Liver (tissue), 9 donors: ENCODE measurements around the gene GRK7. TPM values are rescaled to one million over a fixed set of nuclear protein-coding genes. Genes with fewer than 3 reads are reported as not detected.

Experiments used
- DNase-seq: peaks from one replicate; pipeline ENCODE4 v3.0.0-alpha.2; 2017; ENCODE audit warnings: low spot score
- H3K27ac ChIP-seq, 2 donors: one replicate each; pipeline ENCODE4 v1.7.0; 2013; ENCODE audit warnings: inconsistent platforms in 2 of 2, low read length in 2 of 2, control low read depth in 1 of 2, low read depth in 1 of 2, mild to moderate bottlenecking in 1 of 2
- H3K27me3 ChIP-seq, 4 donors: one replicate each; pipeline versions ENCODE4 v1.6.1 to v1.7.0; 2013; ENCODE audit warnings: low read length in 3 of 4, inconsistent platforms in 1 of 4, mild to moderate bottlenecking in 1 of 4, moderate library complexity in 1 of 4; ENCODE audit not compliant: control insufficient read depth in 4 of 4, insufficient read depth in 4 of 4
- H3K36me3 ChIP-seq, 4 donors: one replicate each; pipeline versions ENCODE4 v1.6.1 to v1.7.0; 2013; ENCODE audit warnings: low read length in 3 of 4, mild to moderate bottlenecking in 3 of 4, low read depth in 1 of 4, moderate library complexity in 1 of 4; ENCODE audit not compliant: control insufficient read depth in 4 of 4, insufficient read depth in 3 of 4
- H3K4me1 ChIP-seq, 4 donors: one replicate each; pipeline versions ENCODE4 v1.6.1 to v1.7.0; 2013; ENCODE audit warnings: low read length in 3 of 4, mild to moderate bottlenecking in 3 of 4, moderate library complexity in 1 of 4; ENCODE audit not compliant: control insufficient read depth in 4 of 4, insufficient read depth in 4 of 4
- H3K4me3 ChIP-seq, 3 donors: one replicate each; pipeline versions ENCODE4 v1.6.1 to v1.7.0; 2013; ENCODE audit warnings: low read length in 3 of 3, control low read depth in 1 of 3, low read depth in 1 of 3, mild to moderate bottlenecking in 1 of 3
- H3K9ac ChIP-seq, 2 donors: one replicate each; pipeline ENCODE4 v1.7.0; 2013; ENCODE audit warnings: low read length in 2 of 2, mild to moderate bottlenecking in 2 of 2, moderate library complexity in 2 of 2, control low read depth in 1 of 2, low read depth in 1 of 2
- H3K9me3 ChIP-seq, 4 donors: one replicate each; pipeline versions ENCODE4 v1.6.1 to v1.7.0; 2013; ENCODE audit warnings: low read length in 3 of 4; ENCODE audit not compliant: control insufficient read depth in 4 of 4
- CTCF ChIP-seq: fragments of 150-350 bp; IDR thresholded peaks from 2 replicates; pipeline ENCODE4 v1.5.1; 2017; ENCODE audit warnings: improper control_type of control experiment, low read depth, low read length; ENCODE audit not compliant: missing input control
- FOXA1 ChIP-seq: IDR thresholded peaks from 2 replicates; pipeline ENCODE4 v1.6.1; 2016; ENCODE audit warnings: antibody characterized with exemption
- FOXA2 ChIP-seq: IDR thresholded peaks from 2 replicates; pipeline ENCODE4 v1.6.1; 2016; ENCODE audit warnings: antibody characterized with exemption
- GABPA ChIP-seq, 2 donors: IDR thresholded peaks in 1 of 2; conservative IDR thresholded peaks in 1 of 2; 2 replicates each; pipeline ENCODE4 v1.6.1; 2016; ENCODE audit warnings: antibody characterized with exemption in 2 of 2, mild to moderate bottlenecking in 1 of 2, moderate library complexity in 1 of 2
- HNF4A ChIP-seq, 2 donors: conservative IDR thresholded peaks; 2 replicates each; pipeline ENCODE4 v1.6.1; 2016; ENCODE audit warnings: antibody characterized with exemption in 2 of 2, mild to moderate bottlenecking in 2 of 2
- HNF4G ChIP-seq: IDR thresholded peaks from 2 replicates; pipeline ENCODE4 v1.6.1; 2016; ENCODE audit warnings: antibody characterized with exemption
- JUND ChIP-seq, 2 donors: IDR thresholded peaks; 2 replicates each; pipeline ENCODE4 v1.6.1; 2016; ENCODE audit warnings: antibody characterized with exemption in 2 of 2
- NR2F2 ChIP-seq: IDR thresholded peaks from 2 replicates; pipeline ENCODE4 v1.6.1; 2016; ENCODE audit warnings: antibody characterized with exemption
- RAD21 ChIP-seq, 2 donors: IDR thresholded peaks; 2 replicates each; pipeline ENCODE4 v1.6.1; 2016; ENCODE audit warnings: antibody characterized with exemption in 2 of 2, mild to moderate bottlenecking in 2 of 2
- RXRA ChIP-seq, 2 donors: IDR thresholded peaks; 2 replicates each; pipeline ENCODE4 v1.6.1; 2017 to 2018; ENCODE audit warnings: antibody characterized with exemption in 2 of 2, mild to moderate bottlenecking in 1 of 2
- SP1 ChIP-seq: IDR thresholded peaks from 2 replicates; pipeline ENCODE4 v1.6.1; 2018; ENCODE audit warnings: antibody characterized with exemption, mild to moderate bottlenecking
- TAF1 ChIP-seq: conservative IDR thresholded peaks from 2 replicates; pipeline ENCODE4 v1.6.1; 2016; ENCODE audit warnings: antibody characterized with exemption, mild to moderate bottlenecking
- YY1 ChIP-seq: IDR thresholded peaks from 2 replicates; pipeline ENCODE4 v1.6.1; 2016; ENCODE audit warnings: antibody characterized with exemption, mild to moderate bottlenecking
- whole genome bisulfite sequencing: extraction: QIAGEN DNeasy Blood & Tissue Kit; methylation state at CpG from one replicate; pipeline ENCODE4 v1.1.7; 2013; 5-methylcytosine and 5-hydroxymethylcytosine counted together
- polyA plus RNA-seq, 2 donors: library from polyadenylated mRNA; stranded (reverse) in 1 of 2; unstranded in 1 of 2; fragments of 200-250 nt in 1 of 2; fragments of >200 nt in 1 of 2; fragmentation: Nextera tagmentation in 1 of 2; extraction: Ambion mirVana in 1 of 2; gene quantifications; one replicate each; pipeline versions ENCODE4 v1.2.1 to v1.2.3, GENCODE V29; 2013 to 2015
- total RNA-seq, 2 donors: library from RNA; depleted of rRNA; stranded (reverse); fragments of >200 nt; gene quantifications; one replicate each; pipeline ENCODE4 v1.2.3, GENCODE V29; 2014
- TF ChIP-seq, protein P1 (sequence below): IDR thresholded peaks from 2 replicates; pipeline ENCODE4 v1.6.1; 2016; ENCODE audit warnings: antibody characterized with exemption, mild to moderate bottlenecking
- TF ChIP-seq, protein P2 (sequence below): IDR thresholded peaks from 2 replicates; pipeline ENCODE4 v1.6.1; 2016; ENCODE audit warnings: antibody characterized with exemption
- TF ChIP-seq, protein P3 (sequence below): IDR thresholded peaks from 2 replicates; pipeline ENCODE4 v1.6.1; 2016; ENCODE audit warnings: antibody characterized with exemption
- TF ChIP-seq, protein P4 (sequence below): IDR thresholded peaks from 2 replicates; pipeline ENCODE4 v1.6.1; 2016; ENCODE audit warnings: antibody characterized with exemption
- donor health status: healthy.
- donor health status: healthy.
- donor health status: healthy.
- donor health status: healthy.
- donor health status: healthy.

The GRK7 gene
- total and polyA plus RNA-seq, 4 donors: 0.08 TPM; not detected in 3

GRCh38 chr3:141795276-141795675, 32.1 kb downstream of the GRK7 start:
- Histone ChIP-seq H3K4me1 (peaks cover 0 to 11% (median 6%) of the 10 kb centered on the region in 4 donors), H3K9me3 (no peaks in the 10 kb centered on the region), H3K27ac (no peak overlapping the region), H3K36me3 (no peaks in the 10 kb centered on the region), H3K9ac (no peak overlapping the region), H3K4me3 (no peak overlapping the region), H3K27me3 (no peaks in the 10 kb centered on the region)
- TF ChIP-seq, protein P1, sequence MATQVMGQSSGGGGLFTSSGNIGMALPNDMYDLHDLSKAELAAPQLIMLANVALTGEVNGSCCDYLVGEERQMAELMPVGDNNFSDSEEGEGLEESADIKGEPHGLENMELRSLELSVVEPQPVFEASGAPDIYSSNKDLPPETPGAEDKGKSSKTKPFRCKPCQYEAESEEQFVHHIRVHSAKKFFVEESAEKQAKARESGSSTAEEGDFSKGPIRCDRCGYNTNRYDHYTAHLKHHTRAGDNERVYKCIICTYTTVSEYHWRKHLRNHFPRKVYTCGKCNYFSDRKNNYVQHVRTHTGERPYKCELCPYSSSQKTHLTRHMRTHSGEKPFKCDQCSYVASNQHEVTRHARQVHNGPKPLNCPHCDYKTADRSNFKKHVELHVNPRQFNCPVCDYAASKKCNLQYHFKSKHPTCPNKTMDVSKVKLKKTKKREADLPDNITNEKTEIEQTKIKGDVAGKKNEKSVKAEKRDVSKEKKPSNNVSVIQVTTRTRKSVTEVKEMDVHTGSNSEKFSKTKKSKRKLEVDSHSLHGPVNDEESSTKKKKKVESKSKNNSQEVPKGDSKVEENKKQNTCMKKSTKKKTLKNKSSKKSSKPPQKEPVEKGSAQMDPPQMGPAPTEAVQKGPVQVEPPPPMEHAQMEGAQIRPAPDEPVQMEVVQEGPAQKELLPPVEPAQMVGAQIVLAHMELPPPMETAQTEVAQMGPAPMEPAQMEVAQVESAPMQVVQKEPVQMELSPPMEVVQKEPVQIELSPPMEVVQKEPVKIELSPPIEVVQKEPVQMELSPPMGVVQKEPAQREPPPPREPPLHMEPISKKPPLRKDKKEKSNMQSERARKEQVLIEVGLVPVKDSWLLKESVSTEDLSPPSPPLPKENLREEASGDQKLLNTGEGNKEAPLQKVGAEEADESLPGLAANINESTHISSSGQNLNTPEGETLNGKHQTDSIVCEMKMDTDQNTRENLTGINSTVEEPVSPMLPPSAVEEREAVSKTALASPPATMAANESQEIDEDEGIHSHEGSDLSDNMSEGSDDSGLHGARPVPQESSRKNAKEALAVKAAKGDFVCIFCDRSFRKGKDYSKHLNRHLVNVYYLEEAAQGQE: no peak
- TF ChIP-seq FOXA1: no peak
- DNase-seq: no peak
- WGBS: 90% methylated on average over 4 of the region's 4 CpGs

- 91% methylated on average over 5 of the region's 5 CpGs for WGBS
- Histone ChIP-seq H3K4me1 (peaks cover 0 to 11% (median 6%) of the 10 kb centered on the region in 4 donors), H3K27ac (no peak overlapping the region)
Measured at GRCh38 chr3:141795741-141796080, 32.5 kb downstream of the GRK7 start.

More at GRCh38 chr3:141795741-141796080, 32.5 kb downstream of the GRK7 start:
- TF ChIP-seq NR2F2 (no peak), RAD21 (IDR thresholded peaks at IDR 0.05) (no peak), YY1 (no peak), FOXA1 (no peak), SP1 (no peak), RXRA (IDR thresholded peaks at IDR 0.05) (no peak), CTCF (no peak), FOXA2 (no peak), GABPA (IDR thresholded peaks at IDR 0.05 in 1 of 2, conservative IDR thresholded peaks at IDR 0.05 in 1 of 2) (no peak), HNF4A (conservative IDR thresholded peaks at IDR 0.05) (no peak), JUND (IDR thresholded peaks at IDR 0.05) (no peak), TAF1 (no peak), HNF4G (no peak)
- TF ChIP-seq, protein P2, sequence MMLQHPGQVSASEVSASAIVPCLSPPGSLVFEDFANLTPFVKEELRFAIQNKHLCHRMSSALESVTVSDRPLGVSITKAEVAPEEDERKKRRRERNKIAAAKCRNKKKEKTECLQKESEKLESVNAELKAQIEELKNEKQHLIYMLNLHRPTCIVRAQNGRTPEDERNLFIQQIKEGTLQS: no peak
- TF ChIP-seq, protein P3, sequence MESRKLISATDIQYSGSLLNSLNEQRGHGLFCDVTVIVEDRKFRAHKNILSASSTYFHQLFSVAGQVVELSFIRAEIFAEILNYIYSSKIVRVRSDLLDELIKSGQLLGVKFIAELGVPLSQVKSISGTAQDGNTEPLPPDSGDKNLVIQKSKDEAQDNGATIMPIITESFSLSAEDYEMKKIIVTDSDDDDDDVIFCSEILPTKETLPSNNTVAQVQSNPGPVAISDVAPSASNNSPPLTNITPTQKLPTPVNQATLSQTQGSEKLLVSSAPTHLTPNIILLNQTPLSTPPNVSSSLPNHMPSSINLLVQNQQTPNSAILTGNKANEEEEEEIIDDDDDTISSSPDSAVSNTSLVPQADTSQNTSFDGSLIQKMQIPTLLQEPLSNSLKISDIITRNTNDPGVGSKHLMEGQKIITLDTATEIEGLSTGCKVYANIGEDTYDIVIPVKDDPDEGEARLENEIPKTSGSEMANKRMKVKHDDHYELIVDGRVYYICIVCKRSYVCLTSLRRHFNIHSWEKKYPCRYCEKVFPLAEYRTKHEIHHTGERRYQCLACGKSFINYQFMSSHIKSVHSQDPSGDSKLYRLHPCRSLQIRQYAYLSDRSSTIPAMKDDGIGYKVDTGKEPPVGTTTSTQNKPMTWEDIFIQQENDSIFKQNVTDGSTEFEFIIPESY: no peak
- TF ChIP-seq, protein P4, sequence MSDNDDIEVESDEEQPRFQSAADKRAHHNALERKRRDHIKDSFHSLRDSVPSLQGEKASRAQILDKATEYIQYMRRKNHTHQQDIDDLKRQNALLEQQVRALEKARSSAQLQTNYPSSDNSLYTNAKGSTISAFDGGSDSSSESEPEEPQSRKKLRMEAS: no peak
- no peak overlapping the region for H3K9ac ChIP-seq
- H3K36me3 ChIP-seq: no peaks in the 10 kb centered on the region
- no peaks in the 10 kb centered on the region for H3K9me3 ChIP-seq
- H3K4me3 ChIP-seq: no peak overlapping the region
- DNase-seq: no peak
- no peaks in the 10 kb centered on the region for H3K27me3 ChIP-seq
